NOMO-1 treated with dmso at 0.1 percent for 144 hours (cell line): ENCODE results near the gene FBXO41.
"Not testable (repeated sequence)": the region's sequence is repeated elsewhere in the genome, so short reads cannot be mapped to it uniquely, and the experiment has no call there.

ENCODE experiments used
- DNase-seq: peaks from one replicate; lab custom pipeline; 2025; ENCODE audit not compliant: unreplicated experiment; lab: John Stamatoyannopoulos, UW

Gene FBXO41

DNA sequence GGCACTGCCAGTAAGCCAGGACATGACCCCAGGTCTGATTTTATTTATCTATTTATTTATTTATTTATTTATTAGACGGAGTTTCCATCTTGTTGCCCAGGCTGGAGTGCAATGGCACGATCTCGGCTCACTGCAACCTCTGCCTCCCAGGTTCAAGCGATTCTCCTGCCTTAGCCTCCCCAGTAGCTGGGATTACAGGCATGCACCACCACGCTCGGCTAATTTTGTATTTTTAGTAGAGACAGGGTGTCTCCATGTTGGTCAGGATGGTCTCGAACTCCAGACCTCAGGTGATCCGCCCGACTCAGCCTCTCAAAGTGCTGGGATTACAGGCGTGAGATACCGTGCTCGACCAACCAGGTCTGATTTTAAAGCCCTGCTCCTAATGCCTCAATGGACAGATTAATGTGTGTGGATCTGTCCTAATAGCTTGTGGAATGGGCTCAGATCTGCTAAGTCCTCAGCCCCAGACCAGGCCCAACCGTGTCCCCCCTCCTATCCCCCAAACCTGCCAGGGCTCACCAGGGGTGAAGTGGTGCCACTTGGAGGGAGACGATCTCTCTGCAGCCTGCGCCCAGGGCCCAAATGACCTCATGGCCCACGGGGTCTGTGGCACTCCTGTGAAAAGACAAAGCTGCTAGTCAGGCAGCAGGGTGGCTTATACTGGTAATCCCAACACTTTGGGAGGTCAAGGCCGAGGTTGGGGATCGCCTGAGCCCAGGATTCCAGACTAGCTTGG, 21.4 kb downstream of the FBXO41 start:
- not testable (repeated sequence) for DNase-seq

DNA sequence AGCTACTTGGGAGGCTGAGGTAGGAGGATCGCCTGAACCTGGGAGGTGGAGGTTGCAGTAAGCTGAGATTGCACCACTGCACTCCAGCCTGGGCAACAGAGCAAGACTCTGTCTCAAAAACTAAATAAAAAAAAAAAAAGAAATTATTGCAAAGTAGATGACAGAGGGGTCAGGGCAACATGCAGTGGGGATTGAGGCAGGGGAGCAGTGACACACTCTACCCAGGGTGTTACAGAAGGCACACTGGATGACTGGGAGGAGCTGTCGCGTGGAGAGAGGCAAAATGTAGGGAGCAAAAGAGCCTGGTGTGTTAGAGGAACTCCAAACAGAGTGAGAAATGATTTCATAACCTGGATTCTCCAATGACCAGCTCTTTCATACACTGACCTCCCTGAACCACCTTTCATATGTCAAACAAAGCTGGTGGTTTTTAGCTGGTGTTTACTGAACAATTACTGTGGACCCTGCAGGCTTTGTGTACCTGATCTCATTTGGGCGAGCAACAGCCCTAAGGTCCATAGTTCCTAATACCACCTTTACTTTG, 22.1 kb downstream of the FBXO41 start:
- no peak for DNase-seq

DNA sequence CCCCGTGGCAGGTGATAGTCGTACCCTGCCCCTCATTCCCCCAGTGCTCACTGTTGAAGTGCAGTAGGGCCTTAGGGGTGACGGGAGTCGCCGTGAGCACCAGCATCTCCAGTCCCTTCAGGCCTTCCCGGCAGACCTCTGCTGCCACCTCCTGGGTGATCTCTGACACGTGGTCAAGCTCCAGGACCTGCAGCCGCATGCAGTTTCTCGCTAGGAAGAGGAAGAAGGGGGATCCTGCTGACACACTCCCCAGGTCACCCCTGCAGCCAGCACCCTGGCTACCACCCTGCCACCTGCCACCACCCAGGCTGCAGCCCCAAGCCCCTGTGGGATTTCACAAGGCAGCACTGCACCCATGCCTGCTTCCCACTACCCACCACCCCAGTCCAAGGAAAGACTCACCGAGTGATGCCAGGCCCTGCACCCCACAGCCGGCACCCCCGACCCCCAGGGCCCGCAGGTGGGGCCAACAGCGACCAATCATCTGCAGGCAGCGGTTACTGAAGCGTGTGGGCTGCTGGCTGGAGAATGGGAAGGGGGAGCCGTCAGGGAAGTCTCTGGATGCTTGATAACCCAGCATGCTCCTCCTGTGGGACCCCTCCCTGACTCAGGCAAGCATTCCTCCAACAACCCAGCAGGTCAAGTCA, 23.8 kb downstream of the FBXO41 start:
- DNase-seq, result no peak

DNA sequence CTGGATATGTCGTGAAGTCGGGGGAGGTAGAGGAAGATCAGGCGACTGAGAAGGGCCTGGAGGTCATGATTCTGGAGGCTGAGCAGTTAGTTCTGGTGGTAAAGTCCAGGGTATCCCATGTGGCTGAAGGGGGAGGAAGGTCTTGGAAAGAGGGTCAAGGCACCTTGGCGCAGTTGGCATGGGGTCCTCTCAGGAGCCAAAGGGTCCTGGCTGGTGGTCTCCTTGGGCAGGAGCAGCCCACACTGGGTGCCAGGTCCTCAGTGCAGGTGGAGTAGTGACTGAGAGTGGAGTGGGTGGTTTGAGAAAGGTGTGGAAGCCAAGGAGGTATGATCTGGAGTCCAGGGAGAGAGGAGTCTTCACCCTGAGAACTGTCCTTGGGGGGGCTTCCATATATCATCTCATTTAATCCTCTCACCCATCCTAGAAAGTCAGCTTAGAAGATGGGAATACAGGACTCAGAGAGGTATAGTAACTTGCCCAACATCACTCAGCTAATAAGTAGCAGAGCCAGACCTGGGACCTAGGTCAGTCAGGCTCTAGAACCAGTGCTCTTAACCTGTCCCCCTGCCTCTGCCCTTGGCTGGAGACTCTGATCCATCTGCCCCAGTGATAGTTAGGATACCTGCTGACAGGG, 24.5 kb downstream of the FBXO41 start:
- no peak for DNase-seq

DNA sequence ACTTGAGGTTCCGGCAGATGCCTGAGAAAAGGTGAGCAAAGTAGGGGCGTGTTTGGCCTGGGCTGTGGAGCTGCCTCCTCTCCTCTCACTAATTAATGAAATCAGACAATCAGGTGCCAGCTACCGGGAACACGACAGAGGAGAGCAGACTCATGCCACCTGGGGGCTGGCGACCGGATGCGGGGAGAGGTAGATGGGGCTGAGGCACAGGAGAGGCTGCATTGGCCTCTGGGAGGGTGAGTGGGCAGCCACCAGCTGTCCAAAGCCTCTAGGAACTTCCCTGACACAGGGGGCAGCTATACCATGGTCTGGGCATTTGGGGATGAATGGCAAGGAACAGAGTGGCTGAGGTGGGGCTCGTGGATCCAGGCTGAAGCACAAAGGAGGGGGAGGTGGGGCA, 25.0 kb downstream of the FBXO41 start:
- no peak for DNase-seq

DNA sequence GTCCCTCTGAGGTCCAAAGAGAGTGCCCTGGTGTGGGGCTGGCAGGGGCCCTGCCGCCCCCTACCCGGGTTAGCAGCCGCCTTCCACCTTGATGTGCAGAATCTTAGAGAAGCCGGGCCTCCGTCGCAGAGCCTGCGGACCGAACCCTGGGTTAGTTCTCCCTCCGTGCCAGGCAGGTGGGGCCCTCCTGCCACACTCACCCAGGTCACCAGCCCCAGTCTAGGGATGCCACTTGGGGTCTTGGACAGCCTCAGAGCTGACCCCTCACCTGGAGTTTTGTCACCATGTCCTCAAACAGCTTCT, 25.4 kb downstream of the FBXO41 start:
- no peak for DNase-seq

DNA sequence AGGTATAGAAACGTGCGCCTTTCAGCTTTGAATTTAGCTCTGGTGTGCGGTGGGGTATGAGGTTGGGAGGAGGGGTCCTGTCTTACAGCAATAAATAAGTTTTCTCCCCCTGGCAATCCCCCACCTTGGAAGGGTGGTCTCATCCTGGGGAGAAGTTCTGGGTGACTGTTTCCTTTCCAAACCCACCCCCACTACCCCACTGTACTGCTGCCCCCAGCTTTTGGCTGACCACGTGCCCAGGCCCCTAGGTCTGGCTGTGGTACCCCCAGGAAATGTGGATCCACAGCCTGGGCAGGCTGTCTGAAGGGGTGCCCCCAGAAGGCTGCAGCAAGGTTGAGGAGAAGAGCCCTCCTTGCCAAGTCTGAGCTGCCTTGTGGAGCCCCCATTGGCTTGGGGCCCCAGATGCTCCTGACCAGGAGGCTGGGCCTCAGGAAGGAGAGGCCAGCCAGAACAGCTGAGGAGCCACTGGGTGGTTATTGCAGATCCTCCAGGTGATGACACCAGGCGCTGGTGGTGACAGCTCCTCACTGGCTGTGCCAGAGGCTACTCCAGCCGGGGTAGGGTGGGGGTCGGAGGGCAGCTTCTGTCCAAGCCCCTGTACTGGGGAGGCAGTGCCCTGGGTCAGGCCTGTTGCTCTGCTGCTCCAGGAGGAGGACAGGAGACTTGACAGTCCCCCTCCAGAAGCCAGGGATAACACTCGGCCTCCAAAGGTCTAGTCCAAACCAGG, 25.9 kb downstream of the FBXO41 start:
- no peak for DNase-seq

DNA sequence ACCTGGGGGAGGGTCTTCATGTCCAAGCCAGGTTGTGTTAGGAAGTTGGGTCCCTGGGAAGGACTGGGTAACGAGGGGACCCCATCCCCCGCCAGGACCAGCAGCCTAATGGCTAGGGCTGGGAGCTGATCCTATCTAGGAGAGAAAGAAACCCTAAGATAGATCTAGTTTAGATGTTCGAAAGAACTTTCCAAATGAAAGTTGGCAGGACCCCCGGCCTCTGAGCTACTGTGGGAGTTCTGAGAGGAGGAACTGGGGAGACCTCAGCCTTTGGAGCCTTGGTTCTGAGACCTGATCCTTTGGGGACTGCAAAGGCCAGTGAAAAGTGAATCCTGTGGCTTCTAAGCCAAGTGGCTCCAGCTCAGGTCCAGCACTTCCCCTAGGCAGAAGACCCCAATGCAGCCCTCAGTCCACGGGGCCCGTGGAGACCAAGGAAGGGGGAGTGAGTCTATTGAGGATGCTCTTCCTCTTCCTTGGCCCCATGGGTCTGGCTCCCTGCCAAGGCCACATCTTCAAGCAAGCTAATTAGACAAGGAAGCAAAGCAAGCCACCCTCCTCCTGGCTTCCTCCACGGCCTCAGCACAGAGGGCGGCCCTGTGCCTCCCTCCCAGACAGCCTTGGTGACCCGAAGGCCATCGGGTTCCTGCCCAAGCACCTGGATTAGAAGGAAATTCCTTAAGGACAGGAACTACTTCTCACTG, 26.7 kb downstream of the FBXO41 start:
- DNase-seq, result peak; percentile 8

DNA sequence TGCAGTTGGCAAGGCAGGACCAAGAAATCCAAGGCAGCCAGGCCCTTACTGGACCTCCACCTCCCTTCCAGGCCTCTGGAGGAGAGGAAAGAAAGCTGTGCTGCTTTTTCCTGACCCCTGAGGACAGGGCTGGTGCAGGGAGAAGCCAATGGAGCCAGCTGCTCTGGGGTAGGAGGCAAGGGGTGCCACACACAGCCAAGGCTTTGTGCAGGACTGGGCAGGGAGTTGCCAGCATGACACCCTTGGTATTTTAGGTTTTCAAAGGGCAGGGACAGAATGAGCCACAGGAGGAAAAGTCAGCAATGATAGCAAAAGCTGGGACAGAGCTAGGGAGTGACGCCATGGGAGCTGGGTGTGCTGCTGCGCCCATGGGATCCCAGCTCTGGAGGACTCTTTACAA, 27.3 kb downstream of the FBXO41 start:
- DNase-seq, result no peak

DNA sequence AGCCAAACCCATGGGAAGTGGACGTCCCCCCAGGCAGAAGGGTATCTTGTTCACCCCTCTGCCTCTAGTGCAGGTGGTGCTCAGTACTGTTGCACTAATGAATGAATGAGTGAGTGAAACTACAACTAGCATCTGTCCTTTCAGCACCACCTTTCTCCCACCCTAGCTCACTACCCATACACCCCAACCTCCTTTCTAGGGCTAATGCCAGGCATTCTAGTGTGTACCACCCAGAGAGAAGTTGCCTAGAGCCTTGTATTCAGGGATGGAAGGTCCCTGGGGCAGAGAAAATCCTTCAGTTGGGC, 27.7 kb downstream of the FBXO41 start:
- DNase-seq, result no peak

DNA sequence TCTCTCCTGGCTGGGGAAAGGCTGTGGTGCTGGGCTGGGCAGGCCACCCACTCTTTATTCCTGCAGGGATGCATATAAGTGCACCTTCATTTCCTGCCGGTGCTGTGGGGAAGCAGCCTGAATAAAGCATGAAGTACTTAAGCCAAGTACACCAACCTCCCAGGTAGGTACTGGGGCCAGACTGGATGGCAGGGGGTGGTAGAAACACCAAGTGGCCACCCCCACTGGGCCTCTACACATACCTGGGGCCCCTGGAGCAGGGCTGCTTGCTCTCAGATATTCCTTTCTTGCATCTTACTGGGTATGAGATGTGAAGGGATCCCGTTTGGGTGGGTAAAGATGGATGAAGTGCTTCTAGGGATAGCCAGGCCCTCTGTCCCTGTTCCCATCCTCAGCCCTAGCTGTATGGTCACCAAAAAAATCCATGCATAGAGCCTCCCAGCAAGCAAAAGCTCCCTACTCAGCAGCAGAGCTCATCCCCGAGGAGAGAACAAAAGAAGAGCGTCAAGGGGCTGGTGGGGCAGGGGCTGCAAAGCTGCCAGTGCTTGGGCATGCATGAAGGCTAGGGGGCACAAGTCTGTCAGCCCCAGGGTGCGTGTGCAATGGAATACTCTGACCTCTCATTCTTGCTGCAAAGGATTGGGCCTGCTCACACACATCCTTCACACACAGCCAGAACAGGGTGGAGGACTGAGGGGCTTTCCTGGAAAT, 28.2 kb downstream of the FBXO41 start:
- DNase-seq, result no peak

DNA sequence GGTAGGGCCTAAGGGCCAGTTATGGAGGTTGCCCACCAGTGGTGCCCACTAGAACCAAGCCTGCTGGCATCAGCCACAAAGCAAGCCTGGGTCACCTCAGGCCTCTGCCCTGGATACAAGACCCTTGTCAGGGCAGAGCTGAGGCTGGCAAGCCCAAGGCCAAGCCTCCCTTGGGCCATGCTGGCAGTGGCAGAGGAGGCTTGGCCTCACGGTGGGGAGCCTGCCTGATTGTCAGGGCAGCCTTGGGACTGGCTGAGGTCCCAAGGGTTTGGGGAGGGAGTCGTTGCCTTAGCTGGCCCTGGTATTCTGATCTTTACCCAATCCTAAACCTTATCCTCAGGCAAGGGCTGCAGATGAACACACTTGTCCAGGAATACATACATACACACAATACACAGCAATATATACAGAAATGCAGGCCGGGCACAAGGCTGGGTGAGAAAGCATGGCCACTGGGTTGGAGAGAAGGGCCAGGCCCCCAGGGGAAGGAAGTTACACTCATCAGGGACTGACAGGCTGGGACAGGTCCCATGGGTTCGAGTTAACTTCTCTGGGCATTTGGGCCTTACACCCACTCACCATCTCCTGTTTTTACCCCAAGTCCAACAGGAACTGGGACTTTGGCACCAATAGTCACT, 29.2 kb downstream of the FBXO41 start:
- no peak for DNase-seq

DNA sequence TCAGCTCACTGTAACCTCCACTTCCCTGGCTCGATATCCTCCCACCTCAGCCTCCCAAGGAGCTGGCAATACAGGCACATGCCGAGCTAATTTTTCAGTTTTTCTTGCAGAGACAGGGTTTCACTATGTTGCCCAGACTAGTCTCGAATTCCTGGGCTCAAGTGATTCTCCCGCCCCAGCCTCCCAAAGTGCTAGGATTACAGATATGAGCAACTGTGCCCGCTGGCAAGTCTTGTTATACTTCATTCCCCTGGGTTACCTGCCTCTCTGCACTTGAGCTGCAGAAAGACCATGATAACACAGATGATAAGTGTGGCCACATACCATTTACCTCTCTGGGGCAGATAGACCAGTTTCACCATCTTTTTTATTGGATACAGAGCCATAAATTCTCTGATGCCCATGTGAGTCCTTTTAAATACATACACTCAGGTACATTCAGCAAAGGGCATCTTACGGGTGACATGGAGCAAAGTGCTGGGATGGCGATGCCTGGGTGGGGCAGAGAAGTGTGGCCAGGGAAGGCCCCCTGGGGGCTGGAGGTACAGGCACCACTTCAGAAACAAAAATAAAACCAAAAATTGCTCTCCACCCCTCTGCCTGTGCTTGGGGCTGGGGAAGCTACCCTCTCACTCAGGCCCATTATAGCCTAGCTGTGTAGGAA, 29.8 kb downstream of the FBXO41 start:
- no peak for DNase-seq

DNA sequence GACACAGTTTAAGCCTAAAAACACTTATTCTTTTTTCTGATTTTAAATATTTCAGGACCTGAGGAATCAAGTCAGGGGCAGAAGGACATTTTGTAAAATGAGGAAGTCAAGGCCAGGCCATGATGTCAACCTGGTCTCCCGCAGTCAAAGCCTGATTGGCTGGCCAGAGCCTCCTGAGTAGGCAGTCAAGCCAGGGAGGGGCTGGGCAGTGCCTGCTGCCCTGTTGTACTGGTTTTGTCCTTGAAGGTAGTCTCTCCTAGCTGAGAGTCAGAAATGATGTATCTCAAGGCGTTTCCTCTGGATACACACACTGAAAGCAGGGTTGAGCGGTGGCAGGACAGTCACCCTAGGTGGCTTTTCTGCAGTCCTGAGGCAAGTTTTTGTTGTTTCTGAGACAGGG, 30.4 kb downstream of the FBXO41 start:
- DNase-seq, result peak; percentile 30

DNA sequence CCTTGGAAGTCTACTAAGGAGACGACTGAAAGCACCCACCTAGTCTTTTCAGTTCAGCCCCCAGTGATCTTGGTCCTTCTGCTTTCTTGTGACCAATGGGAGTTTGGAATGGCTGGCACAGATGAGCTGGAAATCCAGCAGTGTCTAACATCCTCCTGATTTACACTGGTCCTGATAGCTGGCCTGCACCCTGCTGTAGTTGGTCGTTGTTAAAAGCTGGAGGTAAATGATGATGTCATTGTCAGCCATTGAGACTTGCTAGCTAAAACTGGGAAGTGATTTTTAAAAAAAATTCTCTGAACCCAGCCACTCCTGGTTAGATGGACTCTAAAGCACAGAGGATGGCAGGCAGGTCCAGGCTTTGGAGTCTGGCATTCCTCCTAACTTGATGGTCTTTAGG, 30.9 kb downstream of the FBXO41 start:
- DNase-seq, result no peak

DNA sequence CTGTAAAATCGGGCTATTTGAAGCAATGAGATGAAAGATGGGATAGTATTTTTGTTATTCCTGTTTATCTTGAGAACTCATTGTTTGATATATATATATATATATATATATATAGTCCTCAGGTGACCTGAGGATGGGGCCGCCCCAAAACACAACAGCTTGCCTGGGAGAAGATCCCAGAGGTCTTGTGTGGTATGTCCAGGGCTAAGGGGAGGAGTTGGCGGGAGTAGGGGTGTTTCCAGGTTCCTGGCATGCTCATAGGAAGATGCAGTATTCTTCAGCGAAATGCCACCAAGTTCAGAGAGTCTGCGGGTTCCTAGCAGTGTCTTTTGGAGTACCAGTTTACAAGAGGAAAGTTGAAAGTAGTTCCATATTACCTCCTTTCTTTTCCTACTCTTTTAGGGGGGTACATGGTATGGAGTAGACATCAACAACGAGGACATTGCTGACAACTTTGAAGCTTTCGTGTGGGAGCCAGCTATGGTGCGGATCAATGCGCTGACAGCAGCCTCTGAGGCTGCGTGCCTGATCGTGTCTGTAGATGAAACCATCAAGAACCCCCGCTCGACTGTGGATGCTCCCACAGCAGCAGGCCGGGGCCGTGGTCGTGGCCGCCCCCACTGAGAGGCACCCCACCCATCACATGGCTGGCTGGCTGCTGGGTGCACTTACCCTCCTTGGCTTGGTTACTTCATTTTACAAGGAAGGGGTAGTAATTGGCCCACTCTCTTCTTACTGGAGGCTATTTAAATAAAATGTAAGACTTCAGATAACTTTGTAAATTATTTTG, 31.8 kb downstream of the FBXO41 start:
- no peak for DNase-seq

DNA sequence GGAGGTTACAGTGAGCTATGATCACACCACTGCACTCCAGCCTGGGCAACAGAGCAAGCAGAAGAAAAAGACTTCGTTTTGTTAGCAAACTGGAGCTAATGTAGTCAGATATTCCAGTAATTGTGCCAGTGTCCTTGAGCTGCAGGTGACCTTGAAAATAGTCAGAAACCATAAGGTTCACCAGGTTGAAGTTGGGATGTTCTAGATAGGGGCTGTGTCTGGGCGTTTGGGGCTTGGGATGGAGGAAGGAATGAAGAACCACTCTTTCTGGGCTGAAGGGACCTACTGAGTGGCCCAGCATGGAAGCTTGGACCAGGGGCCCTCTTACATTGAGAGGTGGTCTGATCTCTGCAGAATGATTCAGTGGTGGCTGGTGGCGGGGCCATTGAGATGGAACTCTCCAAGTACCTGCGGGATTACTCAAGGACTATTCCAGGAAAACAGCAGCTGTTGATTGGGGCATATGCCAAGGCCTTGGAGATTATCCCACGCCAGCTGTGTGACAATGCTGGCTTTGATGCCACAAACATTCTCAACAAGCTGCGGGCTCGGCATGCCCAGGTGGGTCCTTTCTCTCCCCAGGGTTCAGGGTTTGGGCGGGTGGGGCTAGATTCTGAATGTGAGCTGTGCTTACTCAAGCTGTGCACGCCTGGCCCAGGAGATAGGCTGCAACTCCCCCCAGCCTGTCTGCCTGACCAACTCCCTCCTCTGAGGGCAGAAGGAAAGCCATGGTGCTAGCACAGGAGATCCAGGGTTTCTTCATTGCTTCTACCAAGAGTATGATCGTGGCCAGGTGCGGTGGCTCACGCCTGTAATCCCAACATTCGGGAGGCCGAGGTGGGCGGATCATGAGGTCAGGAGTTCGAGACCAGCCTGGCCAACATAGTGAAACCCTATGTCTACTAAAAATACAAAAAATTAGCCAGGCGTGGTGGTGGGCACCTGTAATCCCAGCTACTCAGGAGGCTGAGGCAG, 33.1 kb downstream of the FBXO41 start:
- DNase-seq, result no peak

DNA sequence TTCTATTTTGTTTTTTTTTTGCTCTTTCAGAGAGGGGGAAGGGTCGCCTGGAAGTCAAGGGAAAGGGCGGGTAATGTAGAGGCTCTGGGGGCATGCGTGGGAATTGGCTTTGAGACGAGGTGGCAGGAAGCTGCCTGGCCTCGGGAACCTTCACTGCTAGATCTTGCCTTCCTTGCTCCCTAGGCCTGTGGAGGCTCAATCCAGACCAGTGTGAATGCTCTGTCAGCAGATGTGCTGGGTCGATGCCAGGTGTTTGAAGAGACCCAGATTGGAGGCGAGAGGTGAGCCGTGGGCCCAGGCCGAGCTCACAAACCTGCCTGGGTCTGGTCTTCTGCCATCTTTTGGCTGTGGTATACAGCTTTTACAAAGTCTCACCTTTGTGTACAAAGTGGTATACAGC, 34.6 kb downstream of the FBXO41 start:
- DNase-seq, result no peak
